ENCODE data around the gene NFATC2.

NFATC2 gene

DNA sequence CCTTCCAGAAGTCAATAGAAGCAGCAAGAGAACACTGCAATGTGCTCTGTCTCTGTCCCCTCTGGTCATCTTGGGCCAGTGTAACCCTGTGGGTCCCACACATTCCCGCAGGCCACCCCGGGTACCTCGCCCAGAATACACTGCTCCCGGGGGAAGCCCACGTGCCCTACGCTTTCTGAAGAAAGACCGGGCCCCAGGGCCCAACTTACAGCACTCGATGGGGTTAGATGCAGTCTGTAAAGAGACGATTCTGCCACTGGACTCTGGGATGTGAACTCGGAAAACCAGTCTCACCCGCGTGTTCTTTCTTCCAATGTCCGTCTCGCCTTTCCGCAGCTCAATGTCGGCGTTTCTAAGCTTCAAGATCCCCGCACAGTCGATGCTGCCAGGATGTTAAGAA is 68.7 kb downstream of the NFATC2 start:
- Histone ChIP-seq H3K27ac (replicated peaks) (no peak overlapping the region), H3K4me3 (replicated peaks; ENCODE audit: insufficient read depth, low read length) (no peak overlapping the region), H3K27me3 (ENCODE audit: insufficient read depth, poor library complexity, severe bottlenecking) (no peaks in the 10 kb centered on the region)
- DNase-seq (ENCODE audit: low read depth in 1 of 2, low spot score in 1 of 2): no peak
- TF ChIP-seq SPI1 (IDR thresholded peaks at IDR 0.05; ENCODE audit: borderline replicate concordance, low read depth) (no peak), POLR2AphosphoS5 (IDR thresholded peaks at IDR 0.05; ENCODE audit: low read depth) (no peak)
- TF ChIP-seq, protein P1, sequence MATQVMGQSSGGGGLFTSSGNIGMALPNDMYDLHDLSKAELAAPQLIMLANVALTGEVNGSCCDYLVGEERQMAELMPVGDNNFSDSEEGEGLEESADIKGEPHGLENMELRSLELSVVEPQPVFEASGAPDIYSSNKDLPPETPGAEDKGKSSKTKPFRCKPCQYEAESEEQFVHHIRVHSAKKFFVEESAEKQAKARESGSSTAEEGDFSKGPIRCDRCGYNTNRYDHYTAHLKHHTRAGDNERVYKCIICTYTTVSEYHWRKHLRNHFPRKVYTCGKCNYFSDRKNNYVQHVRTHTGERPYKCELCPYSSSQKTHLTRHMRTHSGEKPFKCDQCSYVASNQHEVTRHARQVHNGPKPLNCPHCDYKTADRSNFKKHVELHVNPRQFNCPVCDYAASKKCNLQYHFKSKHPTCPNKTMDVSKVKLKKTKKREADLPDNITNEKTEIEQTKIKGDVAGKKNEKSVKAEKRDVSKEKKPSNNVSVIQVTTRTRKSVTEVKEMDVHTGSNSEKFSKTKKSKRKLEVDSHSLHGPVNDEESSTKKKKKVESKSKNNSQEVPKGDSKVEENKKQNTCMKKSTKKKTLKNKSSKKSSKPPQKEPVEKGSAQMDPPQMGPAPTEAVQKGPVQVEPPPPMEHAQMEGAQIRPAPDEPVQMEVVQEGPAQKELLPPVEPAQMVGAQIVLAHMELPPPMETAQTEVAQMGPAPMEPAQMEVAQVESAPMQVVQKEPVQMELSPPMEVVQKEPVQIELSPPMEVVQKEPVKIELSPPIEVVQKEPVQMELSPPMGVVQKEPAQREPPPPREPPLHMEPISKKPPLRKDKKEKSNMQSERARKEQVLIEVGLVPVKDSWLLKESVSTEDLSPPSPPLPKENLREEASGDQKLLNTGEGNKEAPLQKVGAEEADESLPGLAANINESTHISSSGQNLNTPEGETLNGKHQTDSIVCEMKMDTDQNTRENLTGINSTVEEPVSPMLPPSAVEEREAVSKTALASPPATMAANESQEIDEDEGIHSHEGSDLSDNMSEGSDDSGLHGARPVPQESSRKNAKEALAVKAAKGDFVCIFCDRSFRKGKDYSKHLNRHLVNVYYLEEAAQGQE (IDR thresholded peaks at IDR 0.05; ENCODE audit: insufficient replicate concordance, low read depth): no peak

DNA sequence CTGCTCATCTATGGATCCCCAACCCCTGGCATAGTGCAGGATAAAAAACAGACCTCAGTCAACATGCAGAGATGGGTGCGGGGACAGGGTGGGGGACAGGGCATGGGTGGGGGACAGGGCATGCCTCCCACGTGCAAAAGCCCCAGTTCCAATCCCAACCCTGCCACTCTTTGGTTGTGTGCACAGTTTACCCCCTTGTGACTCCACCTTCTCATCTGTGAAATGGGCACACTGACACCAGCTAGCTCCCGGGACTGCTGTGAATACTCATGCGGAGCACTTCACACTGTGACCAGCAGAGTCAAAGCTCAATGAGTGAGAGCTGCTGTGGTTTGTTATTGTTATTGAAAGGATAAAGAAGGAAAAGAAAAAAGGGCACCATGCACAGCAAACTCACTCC is 69.3 kb downstream of the NFATC2 start:
- Histone ChIP-seq H3K4me3 (replicated peaks; ENCODE audit: insufficient read depth, low read length) (no peak overlapping the region), H3K27me3 (ENCODE audit: insufficient read depth, poor library complexity, severe bottlenecking) (no peaks in the 10 kb centered on the region), H3K27ac (replicated peaks) (no peak overlapping the region)
- DNase-seq (ENCODE audit: low read depth in 1 of 2, low spot score in 1 of 2): no peak
- TF ChIP-seq, protein P2, sequence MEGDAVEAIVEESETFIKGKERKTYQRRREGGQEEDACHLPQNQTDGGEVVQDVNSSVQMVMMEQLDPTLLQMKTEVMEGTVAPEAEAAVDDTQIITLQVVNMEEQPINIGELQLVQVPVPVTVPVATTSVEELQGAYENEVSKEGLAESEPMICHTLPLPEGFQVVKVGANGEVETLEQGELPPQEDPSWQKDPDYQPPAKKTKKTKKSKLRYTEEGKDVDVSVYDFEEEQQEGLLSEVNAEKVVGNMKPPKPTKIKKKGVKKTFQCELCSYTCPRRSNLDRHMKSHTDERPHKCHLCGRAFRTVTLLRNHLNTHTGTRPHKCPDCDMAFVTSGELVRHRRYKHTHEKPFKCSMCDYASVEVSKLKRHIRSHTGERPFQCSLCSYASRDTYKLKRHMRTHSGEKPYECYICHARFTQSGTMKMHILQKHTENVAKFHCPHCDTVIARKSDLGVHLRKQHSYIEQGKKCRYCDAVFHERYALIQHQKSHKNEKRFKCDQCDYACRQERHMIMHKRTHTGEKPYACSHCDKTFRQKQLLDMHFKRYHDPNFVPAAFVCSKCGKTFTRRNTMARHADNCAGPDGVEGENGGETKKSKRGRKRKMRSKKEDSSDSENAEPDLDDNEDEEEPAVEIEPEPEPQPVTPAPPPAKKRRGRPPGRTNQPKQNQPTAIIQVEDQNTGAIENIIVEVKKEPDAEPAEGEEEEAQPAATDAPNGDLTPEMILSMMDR (IDR thresholded peaks at IDR 0.05; ENCODE audit: insufficient read depth, low read length): no peak
- TF ChIP-seq, protein P1 (IDR thresholded peaks at IDR 0.05; ENCODE audit: insufficient replicate concordance, low read depth): no peak
- TF ChIP-seq GABPA (IDR thresholded peaks at IDR 0.05; ENCODE audit: low read depth) (no peak), SPI1 (IDR thresholded peaks at IDR 0.05; ENCODE audit: borderline replicate concordance, low read depth) (no peak), POLR2AphosphoS5 (IDR thresholded peaks at IDR 0.05; ENCODE audit: low read depth) (no peak)

DNA sequence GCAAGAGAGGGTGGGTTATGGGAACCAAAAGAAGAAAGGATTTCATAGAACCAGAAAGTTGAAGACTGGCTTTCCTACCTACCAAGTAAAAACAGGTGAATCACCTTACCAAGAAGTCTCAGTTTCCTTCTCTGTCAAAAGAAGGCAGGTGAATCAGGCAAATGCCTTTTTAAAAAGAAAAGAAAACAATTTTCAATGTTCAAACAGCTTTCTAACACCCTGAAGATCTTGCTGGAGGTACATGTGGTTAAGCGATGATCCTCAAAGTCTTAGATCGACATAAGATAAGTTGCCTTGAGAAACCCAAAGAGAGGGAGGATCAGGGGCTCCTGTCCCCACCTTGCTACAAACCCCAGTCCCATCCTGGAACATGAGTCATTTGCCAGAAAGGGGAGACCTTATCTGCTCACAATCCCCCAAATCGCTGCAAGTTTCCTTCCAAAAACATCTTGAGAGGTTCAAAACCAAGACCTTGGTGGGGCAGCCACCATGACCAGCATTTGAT is 71.6 kb downstream of the NFATC2 start:
- DNase-seq (ENCODE audit: low read depth in 1 of 2, low spot score in 1 of 2): no peak
- H3K27ac ChIP-seq (replicated peaks): no peak overlapping the region
- H3K27me3 ChIP-seq (ENCODE audit: insufficient read depth, poor library complexity, severe bottlenecking): no peaks in the 10 kb centered on the region
- H3K4me3 ChIP-seq (replicated peaks; ENCODE audit: insufficient read depth, low read length): no peak overlapping the region
- TF ChIP-seq, protein P1 (IDR thresholded peaks at IDR 0.05; ENCODE audit: insufficient replicate concordance, low read depth): no peak
- TF ChIP-seq POLR2AphosphoS5 (IDR thresholded peaks at IDR 0.05; ENCODE audit: low read depth) (no peak), GABPA (IDR thresholded peaks at IDR 0.05; ENCODE audit: low read depth) (no peak), SPI1 (IDR thresholded peaks at IDR 0.05; ENCODE audit: borderline replicate concordance, low read depth) (no peak)
- TF ChIP-seq, protein P2 (IDR thresholded peaks at IDR 0.05; ENCODE audit: insufficient read depth, low read length): no peak

Data from HL-60 (cell line).